K562 (cell line): ENCODE data around the gene CCDC70. TPM values are rescaled to one million over a fixed set of nuclear protein-coding genes. Genes with fewer than 3 reads are reported as not detected.

Experiments
- ATAC-seq: fragments of 200-7000 bp; cut with Tn5 transposase; 3 replicates; pipeline ENCODE4 v1.9.1; 2020; ENCODE audit warnings: moderate library complexity
- BruUV-seq: library from RNA; stranded (reverse); fragments of 400-500 nt; replicated peaks from 2 replicates; lab custom pipeline; 2021; lab: Mats Ljungman, UMichigan
- CTCF ChIA-PET: fragments of 300-600 bp; formaldehyde crosslinking; extraction: SDS; loops from one replicate; lab custom pipeline; 2021; ENCODE audit warnings: low intra/inter-chr PET ratio; lab: Yijun Ruan, JAX
- POLR2A ChIA-PET: fragments of 300-600, 350-650 bp; sonication (Branson Sonifier 250); formaldehyde crosslinking; extraction: SDS; loops from one replicate; lab custom pipeline; 2021; ENCODE audit warnings: antibody characterized with exemption, inconsistent platforms; lab: Yijun Ruan, JAX
- DNase-seq, 4 experiments: peaks; one replicate each; pipeline versions ENCODE4 v3.0.0 to v3.0.0-alpha.2; 2011 to 2018; ENCODE audit warnings: low spot score in 3 of 4, mixed read lengths in 3 of 4; ENCODE audit errors: extremely low read depth in 1 of 4
- FAIRE-seq: peaks from 2 replicates; lab custom pipeline; 2011; peaks lifted over from hg19 to GRCh38; lab: Jason Lieb, UNC
- H2AFZ ChIP-seq: 2 replicates; pipeline ENCODE4 v1.6.0; 2011; ENCODE audit warnings: low read depth, low read length, control low read depth, inconsistent platforms
- H3K27ac ChIP-seq: fragments of 200-600 bp; 3 replicates; pipeline ENCODE4 v1.8.0; 2011; ENCODE audit warnings: low read depth, mild to moderate bottlenecking, control low read depth, inconsistent platforms, low read length, moderate library complexity, mixed read lengths; ENCODE audit errors: extremely low read depth
- H3K27me3 ChIP-seq, 2 experiments: fragments of 300-600 bp in 1 of 2; 2 replicates in 1 of 2; 3 replicates in 1 of 2; pipeline versions ENCODE4 v1.6.0 to v1.8.0; 2011; ENCODE audit warnings: inconsistent platforms in 2 of 2, low read length in 2 of 2, mild to moderate bottlenecking in 1 of 2, mixed read lengths in 1 of 2, moderate library complexity in 1 of 2; ENCODE audit not compliant: control insufficient read depth in 2 of 2, insufficient read depth in 2 of 2
- H3K36me3 ChIP-seq: fragments of 300-600 bp; 3 replicates; pipeline ENCODE4 v1.8.0; 2011; ENCODE audit warnings: mild to moderate bottlenecking, low read length, inconsistent platforms; ENCODE audit not compliant: control insufficient read depth, insufficient read depth
- H3K4me1 ChIP-seq, 2 experiments: fragments of 200-600 bp in 1 of 2; replicated peaks in 1 of 2; 2 replicates in 1 of 2; 3 replicates in 1 of 2; pipeline versions ENCODE4 v1.5.1 to v1.8.0; 2011; ENCODE audit warnings: inconsistent platforms in 2 of 2, low read length in 2 of 2, mild to moderate bottlenecking in 1 of 2, mixed read lengths in 1 of 2, moderate library complexity in 1 of 2; ENCODE audit not compliant: control insufficient read depth in 2 of 2, insufficient read depth in 2 of 2
- H3K4me2 ChIP-seq: 2 replicates; pipeline ENCODE4 v1.6.1; 2011; ENCODE audit warnings: low read length, control low read depth, inconsistent platforms, mixed read lengths; ENCODE audit not compliant: insufficient read depth
- H3K4me3 ChIP-seq: fragments of 200-600 bp; sonication (generic), shearing (Covaris generic); 2 replicates; pipeline ENCODE4 v1.5.1; 2016; ENCODE audit warnings: control low read depth, inconsistent platforms
- H3K79me2 ChIP-seq: fragments of 200-600 bp; 3 replicates; pipeline ENCODE4 v1.8.0; 2011; ENCODE audit warnings: low read length, inconsistent platforms; ENCODE audit not compliant: control insufficient read depth, insufficient read depth
- H3K9ac ChIP-seq, 2 experiments: 2 replicates each; pipeline versions ENCODE4 v1.6.0 to v1.6.1; 2011; ENCODE audit warnings: low read depth in 2 of 2, low read length in 2 of 2, control low read depth in 1 of 2, inconsistent platforms in 1 of 2, mild to moderate bottlenecking in 1 of 2, mixed read lengths in 1 of 2; ENCODE audit not compliant: insufficient read depth in 1 of 2
- H3K9me1 ChIP-seq: one replicate; pipeline ENCODE4 v1.6.0; 2011; ENCODE audit warnings: inconsistent platforms, mild to moderate bottlenecking, low read length, moderate library complexity; ENCODE audit not compliant: control insufficient read depth, insufficient read depth
- H3K9me3 ChIP-seq: replicated peaks from 2 replicates; pipeline ENCODE4 v1.5.1; 2011; ENCODE audit warnings: low read depth, low read length, inconsistent platforms; ENCODE audit not compliant: control insufficient read depth, insufficient read depth
- H4K20me1 ChIP-seq: replicated peaks from 2 replicates; pipeline ENCODE4 v1.6.1; 2011; ENCODE audit warnings: low read length, inconsistent platforms, mixed read lengths; ENCODE audit not compliant: control insufficient read depth, insufficient read depth
- ETV6 ChIP-seq, 3 experiments: fragments of 150-350 bp in 1 of 3; sonication (generic) in 1 of 3; formaldehyde crosslinking in 1 of 3; IDR thresholded peaks; 2 replicates each; pipeline versions ENCODE4 v1.6.1 to v1.8.0; 2014 to 2022; ENCODE audit warnings: borderline replicate concordance in 2 of 3, low read depth in 2 of 3, antibody characterized with exemption in 1 of 3, low read length in 1 of 3, mild to moderate bottlenecking in 1 of 3, missing genetic modification reagents in 1 of 3
- FOXA1 ChIP-seq: fragments of 450-650 bp; IDR thresholded peaks from 2 replicates; pipeline ENCODE4 v1.6.1; 2016; ENCODE audit warnings: mild to moderate bottlenecking, borderline replicate concordance
- HNRNPL ChIP-seq: fragments of 200-400 bp; formaldehyde crosslinking; IDR thresholded peaks from 2 replicates; pipeline ENCODE4 v1.6.1; 2017; ENCODE audit warnings: low read depth, mild to moderate bottlenecking, low read length
- MYC ChIP-seq, 2 experiments: fragments of 250-450 bp in 1 of 2; sonication (Bioruptor Pico) in 1 of 2; IDR thresholded peaks; 2 replicates each; pipeline versions ENCODE4 v1.5.1 to v1.6.1; 2012 to 2021; ENCODE audit warnings: low read depth in 2 of 2, borderline replicate concordance in 1 of 2, improper control_type of control experiment in 1 of 2, low read length in 1 of 2, mild to moderate bottlenecking in 1 of 2, moderate library complexity in 1 of 2
- RAD51 ChIP-seq: fragments of 450-650 bp; IDR thresholded peaks from 2 replicates; pipeline ENCODE4 v1.7.1; 2016; ENCODE audit warnings: low read depth, mild to moderate bottlenecking, borderline replicate concordance
- SMAD2 ChIP-seq: fragments of 150-350 bp; IDR thresholded peaks from 2 replicates; pipeline ENCODE4 v1.6.1; 2014; ENCODE audit warnings: low read depth, mild to moderate bottlenecking, low read length
- TRIM25 ChIP-seq: fragments of 450-650 bp; IDR thresholded peaks from 2 replicates; pipeline ENCODE4 v1.7.0; 2016; ENCODE audit warnings: borderline replicate concordance
- ZBTB5 ChIP-seq: fragments of 450-650 bp; IDR thresholded peaks from 2 replicates; pipeline ENCODE4 v1.6.1; 2017; ENCODE audit warnings: antibody characterized with exemption
- ZHX1 ChIP-seq: fragments of 150-350 bp; conservative IDR thresholded peaks from 2 replicates; pipeline ENCODE4 v1.6.1; 2014; ENCODE audit warnings: low read length
- WGBS: fragments of 100-300 bp; shearing (Covaris generic); methylation state at CpG from one replicate; pipeline ENCODE4 v1.1.6; 2016; ENCODE audit warnings: low coverage, mixed read lengths; ENCODE audit not compliant: insufficient coverage; ENCODE audit errors: missing lambda C conversion rate; 5-methylcytosine and 5-hydroxymethylcytosine counted together
- in situ Hi-C: fragments of 300-500 bp; cut with MboI; formaldehyde crosslinking; loops from 4 replicates; pipeline ENCODE4 v1.15.0; 2018; ENCODE audit warnings: inconsistent platforms, mixed read lengths
- intact Hi-C: fragments of 100-400 bp; cut with micrococcal nuclease; formaldehyde crosslinking; loops from 2 replicates; pipeline ENCODE4 v1.14.2; 2022
- polyA plus RNA-seq, 8 experiments: library from polyadenylated mRNA; depleted of rRNA in 4 of 8; stranded (reverse) in 5 of 8; unstranded in 3 of 8; fragments of >200 nt; fragmentation: Nextera tagmentation in 2 of 8; fragmentation: Illumina TruSeq in 1 of 8; extraction: Ambion mirVana in 2 of 8; extraction: Trizol in 1 of 8; gene quantifications; 2 replicates each; pipeline versions ENCODE4 v1.2.1 to v1.2.3, GENCODE V29; 2011 to 2014; ENCODE audit warnings: inconsistent platforms in 1 of 8, missing spikeins in 1 of 8
- total RNA-seq, 7 experiments: library from RNA; depleted of rRNA in 6 of 7; stranded (reverse); fragments of >200 nt in 6 of 7; fragmentation: Illumina TruSeq in 2 of 7; extraction: Trizol in 2 of 7; gene quantifications; 2 replicates each; pipeline versions ENCODE4 v1.2.1 to v1.2.3, GENCODE V29; 2011 to 2021; ENCODE audit warnings: low replicate concordance in 1 of 7

CCDC70 gene
- total and polyA plus RNA-seq, 9 of the 15 experiments (the other 6 are each of a cell fraction or from before 2014, with no cell fraction given): not detected

GRCh38 chr13:51831519-51831918 is 30.2 kb upstream of the CCDC70 start:
- Histone ChIP-seq H4K20me1 (no peaks in the 10 kb centered on the region), H3K9me1 (no peaks in the 10 kb centered on the region), H3K9ac (no peak overlapping the region), H2AFZ (no peak overlapping the region), H3K27ac (no peak overlapping the region), H3K4me2 (no peak overlapping the region), H3K36me3 (no peaks in the 10 kb centered on the region), H3K27me3 (peaks cover 2 to 33% of the 10 kb centered on the region in 2 experiments; a peak in 3 of 5 replicates), H3K4me1 (no peaks in the 10 kb centered on the region; a peak in 1 of 5 replicates), H3K4me3 (no peak overlapping the region), H3K9me3 (no peaks in the 10 kb centered on the region), H3K79me2 (no peaks in the 10 kb centered on the region)
- in situ Hi-C loops: no loop called here
- no peak for ATAC-seq
- CTCF ChIA-PET: no interaction called here
- DNase-seq: no peak
- TF ChIP-seq HNRNPL (no peak), ZBTB5 (no peak), ZHX1 (no peak), TRIM25 (no peak), FOXA1 (no peak), SMAD2 (no peak), MYC (IDR thresholded peaks at IDR 0.05; ENCODE audit: low read depth, low read length) (no peak), MYC (CRISPR knock-in tag; IDR thresholded peaks at IDR 0.05; ENCODE audit: borderline replicate concordance, low read depth) (no peak), RAD51 (no peak), ETV6 (IDR thresholded peaks at IDR 0.05; ENCODE audit: borderline replicate concordance in 1 of 2, low read depth in 2 of 2, low read length in 1 of 2) (no peak), ETV6 (CRISPR knock-in tag; IDR thresholded peaks at IDR 0.05; ENCODE audit: borderline replicate concordance) (no peak)
- 18% methylated on average over 5 of the region's 5 CpGs for WGBS
- POLR2A ChIA-PET: interaction anchor here (0.9 kb wide), 1 partner anchor 115 kb away, joined by 3 read pairs; no protein-coding TSS in a partner anchor
- intact Hi-C loops: no loop called here
- BruUV-seq: no TSS peak
- FAIRE-seq: no peak
